ENCODE data around the gene MEGF9.

DNA sequence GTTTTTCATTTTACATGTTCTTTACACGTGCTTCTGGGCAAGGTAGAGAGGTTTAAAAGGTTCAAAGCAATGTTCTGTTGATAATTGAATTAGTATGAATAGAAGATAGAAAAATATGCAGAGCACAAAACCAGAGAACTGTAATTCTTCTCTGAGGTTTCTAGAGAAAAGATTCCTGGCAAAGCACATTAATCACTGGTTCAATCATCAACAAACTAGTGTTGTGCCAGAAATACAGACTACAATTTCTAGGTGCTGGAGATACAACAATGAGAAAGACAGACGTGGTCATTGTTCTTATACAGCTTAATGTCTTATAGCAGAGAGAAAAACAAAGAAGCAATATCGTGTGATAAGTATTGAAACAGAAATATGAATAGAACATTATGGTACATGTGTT lies 25.5 kb downstream of the MEGF9 start:
- no peak for TF ChIP-seq CTCF (IDR thresholded peaks at IDR 0.05)
- no peak for TF ChIP-seq POLR2A (IDR thresholded peaks at IDR 0.05)
- TF ChIP-seq EP300 (IDR thresholded peaks at IDR 0.05), result no peak

All from sigmoid colon (tissue), 4 donors.